Measurements from ENCODE around the gene C14orf132. TPM values are rescaled to one million over a fixed set of nuclear protein-coding genes. Genes with fewer than 3 reads are reported as not detected.

Gene C14orf132
- total RNA-seq, 2 donors from 2014 or later: not detected

DNA sequence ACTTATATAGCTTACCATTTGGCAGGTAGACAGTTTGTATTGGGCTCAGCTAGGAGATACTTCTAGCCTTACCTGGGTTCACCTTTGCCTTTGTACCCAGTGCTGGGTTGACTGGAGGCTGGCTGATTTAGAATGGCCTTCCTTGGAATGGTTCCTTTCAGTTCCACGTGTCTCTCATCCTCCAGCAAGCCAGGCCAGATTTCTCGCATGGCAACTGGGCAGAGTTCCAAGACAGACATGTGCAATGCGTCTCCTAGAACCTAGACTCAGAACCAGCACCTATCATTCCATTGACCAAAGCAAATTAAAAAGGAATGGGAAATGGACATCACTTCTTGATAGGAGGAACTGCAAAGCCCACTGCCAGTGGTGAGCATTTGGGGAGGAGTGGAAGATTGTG is 86.4 kb downstream of the C14orf132 start:
- peaks cover 4 to 7% of the 10 kb centered on the region in 2 donors for H3K4me1 Mint-ChIP-seq (ENCODE audit: low read depth in 2 of 2)
- H3K27ac Mint-ChIP-seq: no peak overlapping the region
- no peaks in the 10 kb centered on the region for H3K9me3 Mint-ChIP-seq
- no peak for DNase-seq (ENCODE audit: low spot score)
- H3K36me3 Mint-ChIP-seq: no peaks in the 10 kb centered on the region
- peaks cover 9 to 26% of the 10 kb centered on the region in 2 donors for H3K27me3 Mint-ChIP-seq
- no peak for ATAC-seq
- H3K4me3 Mint-ChIP-seq: no peak overlapping the region

DNA sequence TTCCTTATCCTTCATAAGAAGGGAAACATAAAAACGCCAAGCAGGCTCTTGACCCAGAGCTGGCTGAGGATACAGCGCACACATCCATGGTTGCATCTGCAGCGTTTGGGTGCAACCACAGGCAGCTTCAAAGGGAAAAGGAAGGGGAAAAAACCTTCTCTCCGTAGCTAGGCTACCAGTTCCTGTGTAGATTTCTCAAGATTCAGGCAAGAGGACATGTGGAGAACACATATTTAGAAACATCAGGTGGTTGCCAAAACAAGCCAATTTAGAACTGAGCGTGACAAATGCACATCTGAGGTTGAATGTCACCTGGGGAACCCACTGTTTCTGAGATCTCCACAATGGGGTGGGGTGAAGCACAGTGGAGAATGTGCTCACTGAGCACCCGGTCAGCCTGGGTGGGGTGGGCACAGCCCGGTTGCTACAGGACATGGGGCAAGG is 87.2 kb downstream of the C14orf132 start:
- H3K27me3 Mint-ChIP-seq: peaks cover 13 to 24% of the 10 kb centered on the region in 2 donors
- H3K9me3 Mint-ChIP-seq: no peaks in the 10 kb centered on the region
- peak overlapping the region in 1 of 2 donors; percentile 22 for H3K27ac Mint-ChIP-seq
- DNase-seq (ENCODE audit: low spot score) (no peak), ATAC-seq (peak; percentile 61 to 64)
- no peaks in the 10 kb centered on the region for H3K36me3 Mint-ChIP-seq
- no peak overlapping the region for H3K4me3 Mint-ChIP-seq
- peaks cover 4 to 7% of the 10 kb centered on the region in 2 donors for H3K4me1 Mint-ChIP-seq (ENCODE audit: low read depth in 2 of 2)

DNA sequence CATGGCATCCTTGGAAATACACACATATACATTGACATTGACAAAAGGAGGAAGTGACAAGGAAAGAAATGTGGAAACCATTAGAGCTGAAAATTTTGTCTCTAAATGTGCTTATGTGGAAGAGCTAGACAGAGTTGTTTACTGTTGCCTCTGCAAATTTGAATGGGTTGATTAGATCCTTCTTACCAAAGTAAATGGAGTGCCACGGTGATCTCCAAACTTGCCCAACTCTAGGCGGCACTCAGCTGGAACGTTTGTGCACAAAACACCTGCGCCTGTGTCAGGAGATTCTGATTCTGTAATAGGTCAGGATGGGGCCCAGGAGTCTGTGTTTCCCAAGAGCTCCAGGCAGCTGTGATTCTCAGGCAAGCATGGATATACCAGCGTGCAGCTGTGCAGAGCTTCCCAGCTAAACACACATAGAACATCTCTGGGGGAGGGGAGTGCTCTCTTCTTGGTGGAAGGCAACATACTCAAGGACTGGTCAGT is 87.7 kb downstream of the C14orf132 start:
- Mint-ChIP-seq H3K36me3 (no peaks in the 10 kb centered on the region), H3K4me3 (no peak overlapping the region), H3K4me1 (ENCODE audit: low read depth in 2 of 2) (peaks cover 4 to 7% of the 10 kb centered on the region in 2 donors), H3K27ac (peak overlapping the region in 1 of 2 donors; percentile 22), H3K27me3 (peaks cover 15 to 24% of the 10 kb centered on the region in 2 donors), H3K9me3 (no peaks in the 10 kb centered on the region)
- ATAC-seq: no peak
- no peak for DNase-seq (ENCODE audit: low spot score)

DNA sequence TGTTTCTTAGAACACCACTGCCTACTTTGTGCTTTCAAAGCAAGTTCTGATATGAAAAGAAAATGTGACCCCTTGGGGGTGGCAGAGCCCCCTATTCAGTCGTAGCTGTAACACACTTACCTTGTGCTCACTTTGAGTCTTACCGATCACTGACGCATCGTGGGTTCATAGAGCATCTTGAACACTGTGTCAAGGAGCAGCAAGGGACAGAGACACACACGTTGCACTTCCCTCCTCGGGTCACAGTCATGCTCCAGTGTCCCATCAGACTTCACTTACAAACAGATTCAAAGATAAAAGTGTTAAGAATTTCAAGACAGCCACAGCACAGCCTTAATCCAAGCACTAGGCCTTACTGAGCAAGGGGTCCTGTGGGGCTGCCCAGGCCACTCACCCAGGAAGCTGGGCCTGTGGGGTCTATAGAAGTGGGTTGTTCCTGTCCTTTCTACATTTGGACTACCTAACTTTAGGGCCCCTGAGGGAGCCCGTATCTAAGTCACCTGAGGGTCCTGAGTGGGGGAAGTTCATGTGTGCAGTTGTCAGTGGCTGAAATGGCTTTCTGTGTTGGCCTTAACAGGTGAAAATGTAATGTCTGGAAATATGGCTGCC is 90.1 kb downstream of the C14orf132 start:
- Mint-ChIP-seq H3K27ac (no peak overlapping the region), H3K4me3 (no peak overlapping the region), H3K9me3 (no peaks in the 10 kb centered on the region), H3K36me3 (no peaks in the 10 kb centered on the region), H3K4me1 (ENCODE audit: low read depth in 2 of 2) (peaks cover 4 to 7% of the 10 kb centered on the region in 2 donors), H3K27me3 (peaks cover 31 to 34% of the 10 kb centered on the region in 2 donors)
- no peak for ATAC-seq
- DNase-seq (ENCODE audit: low spot score): no peak

DNA sequence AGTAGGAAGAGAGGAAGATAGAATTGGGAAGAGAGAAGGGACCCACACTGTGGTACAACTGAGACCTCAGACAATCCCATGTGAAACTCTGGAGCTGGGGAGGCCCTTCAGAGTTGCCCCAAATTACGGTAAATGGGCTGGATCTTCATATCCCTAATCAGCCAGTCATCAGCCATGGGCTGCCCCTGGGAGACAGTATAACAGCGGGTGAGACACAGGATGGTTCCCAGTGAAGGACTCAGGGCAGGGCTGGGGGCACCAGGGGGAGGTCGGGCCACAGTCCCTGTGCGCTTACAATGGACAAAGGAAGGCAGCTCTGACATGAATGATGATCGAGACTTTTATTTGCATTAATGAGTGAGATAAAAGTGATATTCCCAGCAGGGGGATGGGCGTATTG is 91.2 kb downstream of the C14orf132 start:
- H3K27ac Mint-ChIP-seq: no peak overlapping the region

DNA sequence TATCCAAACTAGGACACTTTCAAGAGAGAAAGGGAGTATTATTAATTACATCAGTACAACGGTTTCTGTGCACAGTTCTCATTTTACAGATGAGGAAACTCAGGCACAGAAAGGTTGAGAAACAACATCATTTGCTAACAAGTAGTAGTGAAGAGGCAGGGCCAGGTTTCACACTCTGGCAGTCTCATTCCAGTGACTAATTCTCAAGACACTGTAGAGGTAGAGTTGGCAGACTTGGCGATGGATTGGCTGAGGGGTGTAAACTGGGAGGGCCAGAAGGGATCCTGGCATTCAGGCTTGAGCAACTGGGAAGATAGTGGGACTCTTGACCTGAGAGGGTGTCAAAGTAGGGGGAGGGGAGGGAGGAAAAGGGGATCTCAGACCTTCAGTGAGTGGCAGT is 91.7 kb downstream of the C14orf132 start:
- ATAC-seq (no peak), DNase-seq (ENCODE audit: low spot score) (no peak)
- Mint-ChIP-seq H3K36me3 (no peaks in the 10 kb centered on the region), H3K27ac (no peak overlapping the region), H3K9me3 (no peaks in the 10 kb centered on the region), H3K27me3 (peaks cover 36 to 45% of the 10 kb centered on the region in 2 donors), H3K4me1 (ENCODE audit: low read depth in 2 of 2) (peaks cover 4 to 7% of the 10 kb centered on the region in 2 donors), H3K4me3 (no peak overlapping the region)

More for the DNA sequence above, 91.2 kb downstream of the C14orf132 start:
- no peaks in the 10 kb centered on the region for H3K36me3 Mint-ChIP-seq
- H3K4me3 Mint-ChIP-seq: no peak overlapping the region
- peaks cover 4 to 7% of the 10 kb centered on the region in 2 donors for H3K4me1 Mint-ChIP-seq (ENCODE audit: low read depth in 2 of 2)
- DNase-seq (ENCODE audit: low spot score): no peak
- H3K27me3 Mint-ChIP-seq: peaks cover 32 to 40% of the 10 kb centered on the region in 2 donors
- no peak for ATAC-seq
- no peaks in the 10 kb centered on the region for H3K9me3 Mint-ChIP-seq

DNA sequence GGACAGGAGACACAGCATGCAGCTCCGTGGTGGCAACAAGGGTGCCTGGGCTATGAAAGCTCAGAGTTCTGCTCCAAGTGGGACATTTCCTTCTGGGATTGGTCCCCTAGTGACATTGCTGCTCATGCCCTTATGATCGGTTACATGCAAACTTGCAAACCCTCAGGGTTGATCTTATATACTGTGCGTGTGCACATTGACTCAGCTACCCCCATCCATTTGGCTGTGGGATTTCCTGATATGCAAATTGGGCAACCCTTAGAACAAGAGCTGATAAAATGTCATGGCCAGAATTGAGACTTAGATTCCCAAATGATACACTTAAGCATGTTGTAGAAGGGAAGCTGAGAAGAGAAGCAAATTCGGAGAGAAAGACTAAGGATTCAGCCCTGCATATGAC is 92.7 kb downstream of the C14orf132 start:
- no peak for ATAC-seq
- no peak overlapping the region for H3K4me3 Mint-ChIP-seq

DNA sequence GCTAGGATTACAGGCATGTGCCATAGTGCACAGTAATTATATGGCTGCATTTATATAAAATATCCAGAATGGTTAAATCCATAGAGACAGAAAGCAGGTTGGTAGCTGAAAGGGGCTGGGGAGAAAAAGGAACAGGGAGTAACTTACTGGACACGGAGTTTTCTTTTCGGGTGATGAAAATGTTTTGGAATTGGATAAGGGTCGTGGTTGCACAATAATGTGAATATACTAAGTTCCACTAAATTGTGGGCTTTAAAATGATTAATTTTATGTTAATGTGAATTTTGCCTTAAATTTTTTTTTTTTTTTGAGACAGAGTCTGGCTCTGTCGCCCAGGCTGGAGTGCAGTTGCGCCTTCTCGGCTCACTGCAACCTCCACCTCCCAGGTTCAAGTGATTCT is 95.3 kb downstream of the C14orf132 start:
- Mint-ChIP-seq H3K36me3 (no peaks in the 10 kb centered on the region), H3K4me1 (ENCODE audit: low read depth in 2 of 2) (no peaks in the 10 kb centered on the region), H3K27ac (no peak overlapping the region), H3K27me3 (peaks cover 32 to 52% of the 10 kb centered on the region in 2 donors), H3K4me3 (no peak overlapping the region), H3K9me3 (no peaks in the 10 kb centered on the region)
- ATAC-seq (no peak), DNase-seq (ENCODE audit: low spot score) (no peak)

More for the DNA sequence above, 92.7 kb downstream of the C14orf132 start:
- Mint-ChIP-seq H3K4me1 (ENCODE audit: low read depth in 2 of 2) (no peaks in the 10 kb centered on the region), H3K27me3 (peaks cover 30 to 46% of the 10 kb centered on the region in 2 donors), H3K27ac (no peak overlapping the region), H3K9me3 (no peaks in the 10 kb centered on the region), H3K36me3 (no peaks in the 10 kb centered on the region)
- DNase-seq (ENCODE audit: low spot score): no peak

DNA sequence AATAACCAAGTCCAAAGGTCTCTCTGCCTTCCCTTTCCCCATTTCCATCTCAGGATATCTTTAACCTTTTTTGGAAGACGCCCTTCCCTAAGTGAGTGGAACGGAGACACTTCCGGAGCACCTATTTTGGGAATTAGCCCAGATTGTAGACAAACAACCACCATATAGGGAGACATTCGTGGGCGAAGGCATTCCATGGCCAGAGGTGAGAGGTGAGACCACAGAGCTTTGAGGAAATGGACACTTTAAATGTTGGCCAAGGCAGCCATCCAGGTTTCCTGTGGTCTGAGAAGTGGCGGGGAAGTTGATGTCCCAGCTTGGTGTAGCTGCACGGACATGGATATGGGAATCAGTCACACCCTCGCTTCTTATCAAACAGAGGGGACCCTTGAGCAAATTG is 96.1 kb downstream of the C14orf132 start:
- Mint-ChIP-seq H3K4me3 (no peak overlapping the region), H3K27ac (no peak overlapping the region), H3K4me1 (ENCODE audit: low read depth in 2 of 2) (no peaks in the 10 kb centered on the region), H3K36me3 (no peaks in the 10 kb centered on the region), H3K27me3 (peaks cover 28 to 45% of the 10 kb centered on the region in 2 donors), H3K9me3 (no peaks in the 10 kb centered on the region)
- ATAC-seq (no peak), DNase-seq (ENCODE audit: low spot score) (no peak)

DNA sequence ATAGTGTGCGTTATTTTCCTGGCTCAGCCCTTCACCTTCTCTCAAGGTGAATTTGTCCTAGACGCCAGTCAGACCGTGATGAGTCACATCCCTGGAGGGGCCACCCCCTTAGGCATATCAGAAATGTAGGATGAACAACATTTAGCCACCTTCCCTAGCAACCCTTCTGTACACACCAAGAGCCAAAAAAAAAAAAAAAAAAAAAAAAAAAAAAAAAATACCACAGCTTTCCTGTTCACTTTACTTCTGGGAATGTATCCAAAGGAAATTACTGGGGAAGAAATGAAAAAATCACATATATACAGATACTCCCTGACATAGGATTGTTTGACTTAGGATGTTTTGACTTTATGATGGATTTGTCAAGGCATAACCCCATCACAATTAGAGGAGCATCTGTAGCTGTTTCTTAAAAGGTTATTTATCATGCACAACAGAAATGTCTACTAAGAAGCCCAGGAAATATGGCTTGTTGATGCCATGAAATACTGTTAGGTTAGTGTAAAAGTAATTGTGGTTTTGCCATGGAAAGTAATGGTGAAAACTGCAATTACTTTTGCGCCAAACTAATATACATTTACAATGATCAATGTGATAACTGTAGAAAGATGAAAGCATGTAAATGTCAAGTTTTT is 97.3 kb downstream of the C14orf132 start:
- Mint-ChIP-seq H3K27me3 (peaks cover 24 to 38% of the 10 kb centered on the region in 2 donors), H3K9me3 (no peaks in the 10 kb centered on the region), H3K4me3 (no peak overlapping the region), H3K36me3 (no peaks in the 10 kb centered on the region), H3K4me1 (ENCODE audit: low read depth in 2 of 2) (no peaks in the 10 kb centered on the region), H3K27ac (no peak overlapping the region)
- no peak for DNase-seq (ENCODE audit: low spot score)
- ATAC-seq: no peak

DNA sequence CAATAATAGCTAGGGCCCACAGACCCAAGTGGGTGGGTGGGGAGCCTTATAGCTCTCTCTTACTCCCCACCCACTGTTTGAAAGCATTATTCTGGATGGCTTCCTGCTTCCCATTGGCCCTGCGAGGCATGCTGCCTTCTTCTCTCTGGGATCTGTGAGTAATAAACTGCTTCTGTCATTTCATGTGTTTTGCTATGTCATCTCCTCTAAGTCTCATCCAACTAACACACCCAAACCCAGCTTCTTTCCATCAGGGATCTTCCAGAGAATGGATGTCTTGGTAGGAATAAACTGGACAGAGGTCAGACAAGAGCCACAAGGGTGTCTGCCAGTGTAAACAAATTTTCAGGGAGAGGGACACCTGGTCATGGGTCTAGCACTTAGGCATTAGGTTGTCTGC is 99.1 kb downstream of the C14orf132 start:
- H3K4me3 Mint-ChIP-seq: no peak overlapping the region
- no peaks in the 10 kb centered on the region for H3K36me3 Mint-ChIP-seq
- no peaks in the 10 kb centered on the region for H3K4me1 Mint-ChIP-seq (ENCODE audit: low read depth in 2 of 2)
- H3K27ac Mint-ChIP-seq: no peak overlapping the region
- peaks cover 16 to 32% of the 10 kb centered on the region in 2 donors for H3K27me3 Mint-ChIP-seq
- DNase-seq (ENCODE audit: low spot score) (no peak), ATAC-seq (no peak)
- no peaks in the 10 kb centered on the region for H3K9me3 Mint-ChIP-seq

DNA sequence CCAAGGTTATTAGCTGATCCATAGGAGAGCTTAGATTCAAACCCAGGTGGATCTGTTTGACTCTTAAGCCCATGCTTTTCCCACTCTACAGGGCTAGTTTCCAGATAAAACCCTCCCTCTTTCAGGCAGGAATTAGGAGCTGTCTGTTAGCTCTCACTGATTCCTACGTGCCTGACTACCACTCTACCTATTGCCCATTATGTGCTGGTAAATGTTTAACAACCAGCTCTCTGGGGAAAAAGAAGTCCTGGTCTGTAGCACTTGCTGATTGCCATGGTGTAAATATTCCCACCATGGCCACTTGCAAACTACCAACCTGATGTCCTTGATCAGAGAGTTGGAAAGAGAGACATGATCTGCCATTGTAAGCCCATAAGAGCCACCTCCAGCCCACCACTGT is 100.0 kb downstream of the C14orf132 start:
- Mint-ChIP-seq H3K36me3 (no peaks in the 10 kb centered on the region), H3K27me3 (peaks cover 20 to 31% of the 10 kb centered on the region in 2 donors), H3K27ac (no peak overlapping the region), H3K9me3 (no peaks in the 10 kb centered on the region), H3K4me1 (ENCODE audit: low read depth in 2 of 2) (no peaks in the 10 kb centered on the region), H3K4me3 (no peak overlapping the region)
- DNase-seq (ENCODE audit: low spot score): no peak
- ATAC-seq: no peak

DNA sequence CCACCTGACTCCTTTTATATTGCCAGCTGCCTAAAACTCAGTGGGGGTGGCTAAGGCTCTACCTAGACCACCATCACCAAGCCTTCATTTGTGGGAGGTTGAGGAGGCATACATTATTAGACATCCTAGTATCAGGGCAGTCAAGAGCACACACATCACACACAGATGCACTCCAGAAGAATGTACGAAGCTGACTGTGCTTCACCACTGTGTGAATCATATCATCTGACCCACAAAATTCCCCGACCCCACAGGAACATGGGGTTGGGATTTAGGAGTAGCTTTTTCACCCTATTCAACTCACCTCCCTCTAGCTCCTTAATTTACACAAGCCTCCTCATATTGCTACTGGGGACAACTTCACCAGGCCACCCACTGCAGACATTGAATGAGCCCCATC is 100.7 kb downstream of the C14orf132 start:
- H3K4me3 Mint-ChIP-seq: no peak overlapping the region
- no peak for ATAC-seq

DNA sequence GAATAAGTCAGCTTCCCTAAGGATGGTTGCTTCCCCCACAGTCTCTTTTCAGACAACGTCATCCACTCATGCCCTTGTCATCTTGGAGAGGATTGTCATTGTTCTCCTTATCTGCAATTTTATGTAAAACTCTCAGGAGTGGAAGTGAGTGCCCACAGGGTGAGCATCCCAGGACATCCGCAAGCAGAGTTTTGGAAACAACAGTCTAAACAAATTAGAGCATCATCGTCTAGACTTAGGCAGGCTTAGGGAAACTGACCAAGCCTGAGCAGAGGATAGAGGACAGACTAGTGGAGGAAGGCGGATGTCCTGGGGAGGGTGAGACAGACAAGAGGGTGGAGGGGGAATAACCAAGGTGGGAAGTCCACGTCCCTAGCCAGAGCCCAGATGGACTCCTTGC is 101.8 kb downstream of the C14orf132 start:
- Mint-ChIP-seq H3K4me3 (no peak overlapping the region), H3K4me1 (ENCODE audit: low read depth in 2 of 2) (no peaks in the 10 kb centered on the region), H3K27me3 (peaks cover 17 to 25% of the 10 kb centered on the region in 2 donors), H3K27ac (no peak overlapping the region), H3K9me3 (no peaks in the 10 kb centered on the region), H3K36me3 (no peaks in the 10 kb centered on the region)
- ATAC-seq (no peak), DNase-seq (ENCODE audit: low spot score) (no peak)

More for the DNA sequence above, 100.7 kb downstream of the C14orf132 start:
- Mint-ChIP-seq H3K36me3 (no peaks in the 10 kb centered on the region), H3K27me3 (peaks cover 22 to 30% of the 10 kb centered on the region in 2 donors), H3K27ac (no peak overlapping the region), H3K9me3 (no peaks in the 10 kb centered on the region), H3K4me1 (ENCODE audit: low read depth in 2 of 2) (no peaks in the 10 kb centered on the region)
- DNase-seq (ENCODE audit: low spot score): no peak

Data from natural killer cell treated with Interleukin-12 subunit alpha and Interleukin-12 subunit beta and Interleukin-15 and Interleukin-18, amount 100 ng/mL, for 72 hours (primary cell).